Measurements from ENCODE around the gene CHRNA7.

CHRNA7 gene

GRCh38 chr15:32089851-32090359 lies 59.6 kb downstream of the CHRNA7 start:
- DNase-seq (ENCODE audit: low spot score): no peak

GRCh38 chr15:32091505-32092380 lies 61.4 kb downstream of the CHRNA7 start:
- no peak for DNase-seq (ENCODE audit: low spot score)

- no peak for DNase-seq (ENCODE audit: low spot score)
Observed at GRCh38 chr15:32096213-32096612, 65.9 kb downstream of the CHRNA7 start.

GRCh38 chr15:32096916-32097617 lies 66.8 kb downstream of the CHRNA7 start:
- no peak for DNase-seq (ENCODE audit: low spot score)

GRCh38 chr15:32098033-32098432 lies 67.7 kb downstream of the CHRNA7 start:
- DNase-seq (ENCODE audit: low spot score): no peak

GRCh38 chr15:32099097-32099785 lies 68.9 kb downstream of the CHRNA7 start:
- DNase-seq (ENCODE audit: low spot score): no peak

- no peak for DNase-seq (ENCODE audit: low spot score)
Observed at GRCh38 chr15:32099956-32100684, 69.8 kb downstream of the CHRNA7 start.

GRCh38 chr15:32104061-32104995 lies 74.0 kb downstream of the CHRNA7 start:
- DNase-seq (ENCODE audit: low spot score): no peak

- DNase-seq (ENCODE audit: low spot score): no peak
Observed at GRCh38 chr15:32105258-32106241, 75.2 kb downstream of the CHRNA7 start.

GRCh38 chr15:32106401-32107381 lies 76.4 kb downstream of the CHRNA7 start:
- no peak for DNase-seq (ENCODE audit: low spot score)

GRCh38 chr15:32107477-32108080 lies 77.3 kb downstream of the CHRNA7 start:
- no peak for DNase-seq (ENCODE audit: low spot score)

GRCh38 chr15:32108661-32109060 lies 78.3 kb downstream of the CHRNA7 start:
- DNase-seq (ENCODE audit: low spot score): no peak

GRCh38 chr15:32112101-32112500 lies 81.8 kb downstream of the CHRNA7 start:
- DNase-seq (ENCODE audit: low spot score): no peak

- DNase-seq (ENCODE audit: low spot score): no peak
Observed at GRCh38 chr15:32113224-32113623, 82.9 kb downstream of the CHRNA7 start.

- DNase-seq (ENCODE audit: low spot score): no peak
Observed at GRCh38 chr15:32117122-32117521, 86.8 kb downstream of the CHRNA7 start.

- DNase-seq (ENCODE audit: low spot score): no peak
Observed at GRCh38 chr15:32119286-32119685, 89.0 kb downstream of the CHRNA7 start.

GRCh38 chr15:32119694-32120330 lies 89.5 kb downstream of the CHRNA7 start:
- no peak for DNase-seq (ENCODE audit: low spot score)

Data from SW480 (cell line).